GM18505 (cell line): ENCODE data around the gene ALK.

Source experiments
- ATAC-seq: cut with Tn5 transposase; IDR thresholded peaks from one replicate; pipeline ENCODE4 v1.9.1; 2021; ENCODE audit not compliant: unreplicated experiment
- POLR2A ChIP-seq: IDR thresholded peaks from 4 replicates; pipeline ENCODE4 v1.6.1; 2011; ENCODE audit warnings: borderline replicate concordance; ENCODE audit not compliant: insufficient read depth, insufficient read length; ENCODE audit errors: extremely low read depth

The ALK gene

DNA sequence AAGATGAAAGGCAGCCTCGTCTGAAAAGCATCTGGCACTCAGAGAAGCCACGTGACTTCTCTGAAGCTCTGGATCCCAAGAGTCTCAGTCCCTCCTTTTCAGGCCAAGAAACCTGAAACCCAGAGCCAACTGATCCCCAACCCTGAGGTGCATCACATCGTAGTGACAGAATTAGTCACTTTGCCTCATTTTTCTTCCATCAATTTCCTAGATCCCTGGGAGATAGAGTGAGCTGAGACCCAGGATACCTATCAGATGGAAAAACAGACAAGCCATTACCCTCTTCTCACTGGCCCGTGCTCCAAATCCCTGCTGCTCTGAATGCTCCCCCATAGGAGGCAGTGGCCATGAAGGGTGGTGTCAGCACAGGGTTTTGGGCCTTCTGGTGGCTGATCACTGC is 113.1 kb downstream of the ALK start:
- ATAC-seq = no peak
- no peak for TF ChIP-seq POLR2A

DNA sequence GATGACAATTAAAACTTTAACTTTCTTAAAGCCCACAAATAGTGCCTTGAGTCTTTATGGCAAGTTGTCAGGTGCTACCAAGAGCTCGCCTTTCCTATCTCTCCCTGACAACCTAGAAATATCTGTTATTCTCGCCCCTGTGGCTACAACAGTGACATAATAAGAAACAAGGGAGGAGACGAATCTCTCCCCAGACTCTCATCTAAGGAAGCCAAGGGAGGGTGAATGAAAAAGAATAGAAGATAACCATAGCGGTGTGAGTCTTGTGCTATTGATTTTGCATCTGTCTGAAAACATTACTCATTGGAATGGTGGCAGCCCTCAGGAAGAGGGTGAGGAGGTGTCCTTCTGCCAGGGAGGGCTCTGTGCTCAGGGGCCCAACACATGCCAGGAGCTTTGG is 114.3 kb downstream of the ALK start:
- TF ChIP-seq POLR2A = no peak
- ATAC-seq = no peak

DNA sequence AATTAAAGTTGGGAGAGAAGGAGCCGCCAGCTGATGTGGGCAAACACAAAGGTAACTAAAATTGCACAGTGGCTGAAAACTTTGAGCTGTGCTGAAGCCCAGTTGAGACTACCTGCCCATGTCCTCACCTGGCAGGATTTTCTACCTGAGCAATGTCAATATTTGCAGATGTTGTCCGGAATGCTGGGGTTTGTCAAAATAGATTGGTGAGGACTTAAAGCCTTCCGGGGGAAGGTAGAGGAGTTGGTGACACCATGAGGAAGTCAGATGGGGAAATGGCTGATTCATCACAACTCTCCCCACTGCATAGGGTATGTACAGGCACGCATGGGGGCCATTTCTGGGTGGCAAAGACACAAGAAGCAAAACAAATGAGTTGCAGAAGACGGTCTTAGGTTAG is 114.9 kb downstream of the ALK start:
- no peak for TF ChIP-seq POLR2A
- ATAC-seq = no peak

DNA sequence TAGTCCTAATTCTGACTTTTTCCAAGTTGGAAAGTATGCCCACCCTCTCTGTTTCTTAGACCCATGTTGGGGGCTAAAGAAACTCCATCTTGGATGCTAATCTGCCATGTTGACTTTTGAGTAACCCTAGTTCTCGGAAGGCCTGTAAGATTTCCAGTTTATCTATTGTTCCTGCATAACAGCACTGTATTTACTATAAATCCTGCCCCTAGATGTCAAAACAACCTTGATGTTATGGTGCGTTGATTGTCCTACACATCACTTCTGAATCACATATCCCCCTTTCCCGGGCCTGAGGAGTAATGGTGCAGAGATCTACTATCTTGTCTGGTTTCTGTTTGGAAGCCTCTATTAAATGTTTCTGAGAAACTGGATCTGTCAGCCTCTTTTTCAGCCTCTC is 116.7 kb downstream of the ALK start:
- ATAC-seq = no peak
- TF ChIP-seq POLR2A = no peak

DNA sequence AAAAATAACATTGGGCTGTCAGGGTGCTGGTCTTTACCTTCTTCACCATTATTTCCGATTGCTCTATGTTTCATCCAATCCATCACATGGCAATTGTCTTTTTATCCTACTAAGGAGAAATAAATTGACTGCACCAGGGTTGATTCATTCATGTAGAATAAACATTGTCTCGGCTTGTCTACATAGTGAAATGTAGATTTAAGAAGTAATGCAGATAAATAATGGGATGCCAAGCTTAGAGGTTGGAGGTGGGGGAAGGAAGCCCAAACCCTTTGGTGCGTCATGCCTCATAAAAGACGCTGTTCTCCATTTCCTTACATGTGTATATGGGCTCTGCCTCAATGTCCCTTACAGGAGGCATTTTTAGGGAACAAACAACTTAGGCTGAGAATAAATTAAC is 117.8 kb downstream of the ALK start:
- ATAC-seq = no peak
- TF ChIP-seq POLR2A = no peak

DNA sequence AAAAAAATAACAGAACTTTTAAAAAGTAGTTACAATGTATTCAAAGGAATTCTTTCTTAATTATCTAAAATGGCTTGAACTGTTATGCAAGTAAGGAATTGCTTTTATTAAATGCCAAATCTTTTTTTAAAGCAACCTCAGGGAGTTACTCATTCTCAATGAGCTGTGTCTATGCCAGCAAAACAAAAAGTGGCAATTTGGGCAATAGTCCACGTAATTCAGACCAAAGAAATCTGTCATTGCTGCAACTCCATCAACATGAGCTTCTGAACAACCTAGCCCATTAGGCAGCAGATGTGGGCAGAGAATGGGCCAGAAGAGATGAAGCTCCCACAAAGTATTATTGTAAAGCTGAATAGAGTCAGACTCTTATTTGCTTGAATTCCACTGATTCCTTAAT is 118.4 kb downstream of the ALK start:
- no peak for ATAC-seq
- no peak for TF ChIP-seq POLR2A

DNA sequence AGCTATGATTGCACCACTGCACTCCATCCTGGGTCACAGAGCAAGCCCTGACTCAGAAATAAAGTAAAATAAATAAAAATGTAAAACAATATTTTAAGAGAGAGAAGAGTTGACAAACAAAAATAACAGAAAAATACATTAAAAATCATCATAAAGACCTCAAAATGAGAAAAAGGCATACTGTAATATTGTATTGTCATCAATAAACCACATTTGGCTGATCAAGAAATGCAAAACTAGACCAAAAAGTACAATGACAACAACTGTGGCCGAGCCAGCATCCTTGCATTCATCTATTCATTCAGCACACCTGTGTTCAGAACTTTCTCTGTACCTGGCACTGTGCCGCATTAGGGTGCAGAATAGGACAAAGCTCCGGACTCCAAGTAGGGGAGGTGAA is 121.8 kb downstream of the ALK start:
- no peak for TF ChIP-seq POLR2A
- no peak for ATAC-seq

DNA sequence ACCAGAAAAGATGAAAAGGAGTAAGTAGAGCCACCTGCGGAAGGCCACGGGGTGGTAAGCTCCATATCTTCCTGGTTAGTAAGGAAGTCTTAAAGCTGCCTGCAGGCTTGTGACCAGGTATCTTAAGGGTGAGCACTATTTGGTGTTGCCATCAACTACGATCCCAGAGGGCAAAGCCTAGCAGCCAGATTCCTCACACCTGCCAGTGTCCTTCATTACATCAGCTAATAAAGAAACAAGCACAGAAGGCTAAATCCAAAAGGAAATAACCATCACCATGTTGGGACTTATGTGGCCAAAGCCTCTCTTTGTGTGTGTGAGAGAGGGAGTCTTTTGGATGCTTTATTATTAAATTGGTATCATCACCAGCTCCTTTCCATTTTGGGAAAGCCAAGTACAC is 123.5 kb downstream of the ALK start:
- ATAC-seq = no peak
- no peak for TF ChIP-seq POLR2A

DNA sequence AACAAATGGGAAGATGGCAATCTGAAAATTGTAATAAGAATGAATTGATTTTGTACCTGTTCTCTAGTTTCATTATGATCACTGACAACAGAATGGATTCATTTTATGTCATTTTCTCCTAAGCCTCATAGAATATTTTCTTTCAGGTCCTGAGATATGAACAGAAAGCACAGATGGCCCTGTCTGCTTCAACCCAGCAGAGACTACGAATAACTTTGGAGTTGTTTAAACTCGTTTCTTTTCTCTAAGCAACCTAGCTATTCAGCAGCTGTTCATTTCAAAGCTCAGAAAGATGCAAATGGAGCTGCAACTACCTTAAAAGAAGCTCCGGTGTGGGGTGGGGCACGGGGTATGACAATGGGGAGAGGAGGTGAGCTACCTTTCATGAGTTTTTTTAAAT is 124.9 kb downstream of the ALK start:
- no peak for ATAC-seq
- TF ChIP-seq POLR2A = no peak

DNA sequence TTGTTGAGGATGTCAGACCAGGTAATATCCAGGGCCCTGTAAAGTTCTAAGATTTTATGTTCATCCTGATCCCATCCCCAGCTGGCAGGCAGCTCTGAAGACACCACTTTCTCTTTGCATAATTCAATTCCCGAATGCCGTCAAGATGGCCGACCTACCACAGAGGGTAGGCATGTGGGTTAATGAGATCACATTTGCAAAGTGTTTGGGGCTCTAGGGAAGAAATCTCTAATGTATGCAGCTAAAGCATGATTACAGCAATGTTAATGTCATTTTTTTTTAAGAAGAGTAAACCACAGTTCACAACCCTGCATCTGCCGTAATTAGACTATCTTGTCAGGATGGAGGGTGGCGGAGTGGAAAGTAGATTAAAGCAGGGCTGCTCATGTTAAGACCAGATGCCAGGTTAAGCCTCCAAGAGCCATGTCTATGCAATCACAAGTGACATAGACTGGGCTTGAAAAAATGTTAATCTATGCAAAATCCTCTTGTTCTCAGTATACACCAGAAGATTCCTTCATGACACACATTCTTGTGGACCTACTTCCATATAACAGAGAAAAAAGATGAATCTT is 131.4 kb downstream of the ALK start:
- no peak for ATAC-seq

DNA sequence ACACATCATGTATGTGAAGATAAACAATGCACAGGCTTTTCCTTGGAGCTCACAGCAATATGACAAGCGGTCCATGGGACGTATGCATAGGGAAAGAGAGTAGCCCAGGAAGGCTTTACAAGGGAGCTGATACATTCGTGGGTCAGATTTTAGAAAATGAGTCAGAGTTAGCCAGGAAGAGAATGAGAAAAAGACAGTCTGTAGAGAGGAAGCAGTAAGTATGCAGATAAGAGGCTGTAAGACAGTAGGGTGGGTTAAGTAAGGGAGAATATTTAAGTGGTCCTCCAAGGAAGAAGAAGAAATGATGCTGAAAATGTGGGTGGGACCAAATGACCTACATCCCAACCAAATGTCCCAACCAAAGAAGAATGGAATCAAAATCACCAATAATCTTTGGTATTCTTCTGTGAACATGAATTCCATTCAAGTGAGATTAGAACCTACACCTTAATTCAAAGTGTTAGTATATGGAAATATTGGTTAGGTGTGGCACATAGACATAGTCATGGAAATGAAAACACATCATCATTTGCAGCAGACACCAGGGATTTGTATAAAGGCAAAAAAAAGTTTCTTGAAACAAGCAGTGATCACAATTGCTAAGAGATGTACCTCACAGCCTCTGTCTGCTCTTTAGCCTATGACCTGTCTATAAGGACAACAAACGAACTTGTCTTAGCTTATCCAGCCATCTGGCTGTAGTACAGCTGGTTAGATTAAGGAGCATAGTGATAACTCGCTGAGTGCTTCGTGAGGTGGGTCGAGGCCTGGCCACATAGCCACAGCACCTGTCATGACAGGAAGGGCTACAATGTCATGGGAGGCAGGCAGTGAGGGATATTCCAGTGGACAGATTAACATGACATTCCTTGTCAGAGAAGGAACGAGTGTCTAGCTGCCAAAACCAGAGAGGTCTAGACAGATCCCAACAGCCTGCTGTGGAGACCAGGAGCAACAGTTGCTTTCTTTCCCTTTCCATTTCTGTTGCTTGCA is 133.6 kb downstream of the ALK start:
- no peak for TF ChIP-seq POLR2A
- no peak for ATAC-seq

More for the DNA sequence above, 131.4 kb downstream of the ALK start:
- TF ChIP-seq POLR2A = no peak

DNA sequence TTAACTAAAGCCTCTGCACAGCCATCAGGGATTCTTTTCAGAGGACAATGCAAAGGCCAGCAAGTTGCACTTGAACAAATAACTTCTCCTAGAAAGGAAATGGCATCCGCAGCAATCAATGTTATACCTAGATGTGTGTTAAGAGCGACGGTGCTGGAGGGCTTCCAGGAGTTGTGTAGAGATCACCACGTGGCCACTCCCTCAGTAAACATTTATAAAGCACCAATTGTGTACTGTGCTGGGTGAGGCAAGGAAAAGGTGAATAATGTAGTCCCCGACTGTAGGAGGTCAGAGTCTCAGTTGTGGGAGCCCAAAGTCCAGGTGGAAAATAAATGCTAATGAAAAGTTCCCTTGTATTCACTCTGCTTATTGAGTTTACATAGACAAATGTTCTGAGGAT is 135.0 kb downstream of the ALK start:
- ATAC-seq = no peak
- no peak for TF ChIP-seq POLR2A

DNA sequence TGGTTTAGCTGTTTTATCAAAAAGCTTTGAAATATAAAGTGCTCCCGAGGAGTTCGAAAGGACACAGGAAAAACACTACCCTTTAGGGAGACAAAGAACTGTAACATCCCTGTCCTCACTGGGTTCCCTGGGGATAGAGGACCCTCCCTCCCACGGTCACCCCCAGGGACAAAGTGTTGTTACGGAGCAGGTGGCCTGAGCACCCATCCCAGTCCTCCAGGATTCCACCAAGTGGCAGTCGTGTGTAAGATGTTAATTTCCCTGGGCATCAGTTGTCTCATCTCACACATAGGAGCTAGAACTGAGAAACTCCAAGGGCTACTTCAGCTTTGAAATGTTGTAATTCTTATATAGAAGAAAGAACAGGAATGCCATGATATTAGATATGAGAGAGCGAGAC is 137.7 kb downstream of the ALK start:
- no peak for ATAC-seq
- no peak for TF ChIP-seq POLR2A

DNA sequence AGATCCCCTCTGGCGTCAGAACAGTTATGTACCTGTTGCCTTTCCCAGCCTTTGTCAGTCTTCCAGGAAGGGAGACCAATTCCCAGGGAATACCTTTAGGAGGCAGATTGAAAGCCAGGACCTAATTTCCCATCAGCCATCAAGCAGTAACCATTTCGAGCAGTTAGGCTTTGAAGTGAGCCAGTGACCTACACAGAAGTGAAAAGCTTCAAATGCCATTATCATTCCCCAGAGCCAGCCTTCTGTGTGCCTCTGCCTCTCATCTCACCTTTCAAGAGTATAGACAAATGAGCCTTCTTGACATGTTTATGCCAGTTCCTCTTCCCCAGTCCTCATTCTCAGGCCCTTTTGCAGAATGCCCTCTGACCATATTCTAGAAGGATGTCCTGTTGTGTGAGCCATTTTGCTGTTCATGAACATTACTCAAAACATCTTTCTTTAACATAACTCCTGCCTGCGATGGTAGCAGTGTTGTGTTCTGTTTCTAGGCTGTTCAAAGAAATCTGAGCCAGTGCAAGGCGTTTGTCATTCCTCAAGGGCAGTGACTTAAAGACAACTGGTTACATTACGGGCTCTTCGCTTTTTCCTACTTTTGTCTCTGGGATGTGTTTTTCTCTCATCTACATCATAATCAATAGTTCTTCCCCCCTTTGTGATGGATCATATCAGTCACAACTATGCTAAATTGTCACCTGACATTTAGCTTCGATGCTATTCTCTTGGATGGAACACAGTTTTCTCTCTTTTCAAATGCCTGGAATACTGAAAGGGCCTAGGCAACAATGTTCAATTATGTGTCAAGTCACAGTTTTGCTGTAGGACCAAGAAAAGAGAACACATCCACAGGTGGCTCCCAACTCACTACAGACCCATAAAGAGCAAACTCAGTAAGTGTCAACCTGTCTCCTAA is 138.6 kb downstream of the ALK start:
- TF ChIP-seq POLR2A = no peak
- no peak for ATAC-seq

DNA sequence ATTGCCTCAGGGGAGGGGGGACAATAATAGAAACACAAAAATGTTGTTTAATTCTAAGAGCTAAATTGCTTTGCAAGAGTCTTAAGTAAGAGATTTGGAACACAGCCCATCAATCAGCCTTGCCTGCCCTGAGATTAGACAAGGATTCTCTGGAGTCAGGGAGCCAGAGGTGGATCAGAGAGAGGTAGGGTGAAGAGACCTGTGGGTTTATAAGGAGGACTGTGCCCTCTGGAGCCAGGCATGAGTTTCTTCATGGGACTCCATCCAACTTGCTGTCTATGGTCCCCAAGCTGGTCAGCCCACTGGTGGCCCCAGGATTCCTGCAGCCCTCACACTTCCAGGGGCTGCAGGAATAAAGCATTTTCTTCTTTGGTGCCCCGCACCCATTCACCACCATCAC is 139.3 kb downstream of the ALK start:
- ATAC-seq = no peak
- no peak for TF ChIP-seq POLR2A
